Mucosa of descending colon (tissue), 3 donors: ENCODE data around the gene ATP6V0C. TPM values are rescaled to one million over a fixed set of nuclear protein-coding genes. Genes with fewer than 3 reads are reported as not detected.

Source experiments
- ATAC-seq: fragments of 200-7000 bp; cut with Tn5 transposase; one replicate; pipeline ENCODE4 v1.9.1; 2020; ENCODE audit warnings: mild to moderate bottlenecking, moderate library complexity
- DNase-seq, 3 donors: peaks; one replicate each; pipeline ENCODE4 v3.0.0-alpha.2; 2020
- H3K36me3 ChIP-seq: fragments of 200-600 bp; one replicate; pipeline ENCODE4 v1.8.0; 2021; ENCODE audit warnings: low read depth, mild to moderate bottlenecking
- H3K4me1 ChIP-seq: fragments of 200-600 bp; one replicate; pipeline ENCODE4 v1.8.0; 2021; ENCODE audit warnings: low read depth, mild to moderate bottlenecking
- H3K4me3 ChIP-seq: fragments of 200-600 bp; one replicate; pipeline ENCODE4 v1.8.0; 2021; ENCODE audit warnings: mild to moderate bottlenecking
- H3K9me3 ChIP-seq: fragments of 200-600 bp; one replicate; pipeline ENCODE4 v1.8.0; 2021; ENCODE audit warnings: mild to moderate bottlenecking
- intact Hi-C, 2 donors: fragments of 100-400 bp; cut with DNase I in 1 of 2; cut with micrococcal nuclease in 1 of 2; formaldehyde crosslinking; loops; one replicate each; pipeline versions ENCODE4 v1.11.0 to v1.11.1; 2022; cut with DNase I, micrococcal nuclease
- long read RNA-seq, 2 donors: library from polyadenylated mRNA; unstranded; transcript quantifications; one replicate each; pipeline ENCODE4 v2.0.0, GENCODE V29; 2019 to 2021
- total RNA-seq, 3 donors: library from RNA; stranded (reverse); fragmentation: NEBNext Ultra II Directional in 2 of 3; extraction: Animal tissue kit (Norgen Biotek cat#: 25700) in 2 of 3; gene quantifications; one replicate each; pipeline versions ENCODE4 v1.2.1 to v1.2.4, GENCODE V29; 2021 to 2023
- TF ChIP-seq, protein P1 (sequence below): fragments of 200-600 bp; IDR thresholded peaks from one replicate; pipeline ENCODE4 v1.8.0; 2022; ENCODE audit warnings: antibody characterized with exemption, mild to moderate bottlenecking
- donor health status: DM: no; HTN: no; CAD: no; lungs with moderate emphysema.
- donor health status: DM: no; HTN: no; CAD: no.
- donor health status: DM: no; HTN: yes; CAD: no.

ATP6V0C gene
- total RNA-seq: 100 to 1,000 TPM; 171 to 261 (median 201) TPM
- long read RNA-seq, donor 1, transcript ATP6V0C-201 (3 exons, 1,175 nt): major isoform, 96 of 97 reads
- long read RNA-seq, donor 1, partial matches to known transcripts: 0 of 97 reads
- long read RNA-seq, donor 1, other reads (novel, unspliced or antisense): 1 of 97 reads
- long read RNA-seq, donor 2, transcript ATP6V0C-201 (3 exons, 1,175 nt): major isoform, 29 of 30 reads
- long read RNA-seq, donor 2, partial matches to known transcripts: 0 of 30 reads
- long read RNA-seq, donor 2, other reads (novel, unspliced or antisense): 0 of 30 reads

GRCh38 chr16:2513405-2514332, at the start of gene ATP6V0C:
Gene ATP6V0C, plus strand, starts transcription at chr16:2513952. Its CDS starts 152 bp downstream, at chr16:2514104.
- Histone ChIP-seq H3K9me3 (no peaks in the 10 kb centered on the region), H3K4me1 (peaks cover 39% of the 10 kb centered on the region), H3K36me3 (no peaks in the 10 kb centered on the region), H3K4me3 (peak within 1 kb of the TSS; percentile 98)
- peak; percentile 95 to 97 (median 96) for DNase-seq
- TF ChIP-seq, protein P1, sequence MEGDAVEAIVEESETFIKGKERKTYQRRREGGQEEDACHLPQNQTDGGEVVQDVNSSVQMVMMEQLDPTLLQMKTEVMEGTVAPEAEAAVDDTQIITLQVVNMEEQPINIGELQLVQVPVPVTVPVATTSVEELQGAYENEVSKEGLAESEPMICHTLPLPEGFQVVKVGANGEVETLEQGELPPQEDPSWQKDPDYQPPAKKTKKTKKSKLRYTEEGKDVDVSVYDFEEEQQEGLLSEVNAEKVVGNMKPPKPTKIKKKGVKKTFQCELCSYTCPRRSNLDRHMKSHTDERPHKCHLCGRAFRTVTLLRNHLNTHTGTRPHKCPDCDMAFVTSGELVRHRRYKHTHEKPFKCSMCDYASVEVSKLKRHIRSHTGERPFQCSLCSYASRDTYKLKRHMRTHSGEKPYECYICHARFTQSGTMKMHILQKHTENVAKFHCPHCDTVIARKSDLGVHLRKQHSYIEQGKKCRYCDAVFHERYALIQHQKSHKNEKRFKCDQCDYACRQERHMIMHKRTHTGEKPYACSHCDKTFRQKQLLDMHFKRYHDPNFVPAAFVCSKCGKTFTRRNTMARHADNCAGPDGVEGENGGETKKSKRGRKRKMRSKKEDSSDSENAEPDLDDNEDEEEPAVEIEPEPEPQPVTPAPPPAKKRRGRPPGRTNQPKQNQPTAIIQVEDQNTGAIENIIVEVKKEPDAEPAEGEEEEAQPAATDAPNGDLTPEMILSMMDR: no peak
- peak; percentile 89 for ATAC-seq
- intact Hi-C loops: no loop called here

DNA sequence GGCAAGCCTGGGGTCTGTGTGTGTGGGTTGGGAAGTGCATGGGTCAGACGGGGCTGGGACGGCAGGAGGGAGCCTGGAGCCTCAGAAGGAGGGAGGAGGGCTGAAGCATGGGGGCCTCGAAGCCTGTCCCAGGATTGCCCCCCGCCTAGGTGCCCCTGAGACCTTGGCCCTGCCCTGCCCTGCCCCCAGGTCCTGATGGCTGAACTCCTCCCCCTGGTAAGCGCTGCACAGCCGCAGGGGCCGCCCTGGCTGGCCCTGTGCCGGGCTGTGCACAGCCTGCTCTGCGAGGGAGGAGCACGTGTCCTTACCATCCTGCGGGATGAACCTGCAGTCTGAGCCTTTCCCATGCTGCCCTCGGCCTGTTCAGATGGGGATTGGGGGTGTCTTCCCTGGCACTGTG, 49.4 kb upstream of the ATP6V0C start:
- no peak overlapping the region for H3K4me3 ChIP-seq
- DNase-seq (no peak), ATAC-seq (no peak)
- H3K4me1 ChIP-seq: peaks cover 24% of the 10 kb centered on the region
- H3K36me3 ChIP-seq: no peaks in the 10 kb centered on the region
- TF ChIP-seq, protein P1: no peak
- H3K9me3 ChIP-seq: no peaks in the 10 kb centered on the region
- intact Hi-C loops: no loop called here

DNA sequence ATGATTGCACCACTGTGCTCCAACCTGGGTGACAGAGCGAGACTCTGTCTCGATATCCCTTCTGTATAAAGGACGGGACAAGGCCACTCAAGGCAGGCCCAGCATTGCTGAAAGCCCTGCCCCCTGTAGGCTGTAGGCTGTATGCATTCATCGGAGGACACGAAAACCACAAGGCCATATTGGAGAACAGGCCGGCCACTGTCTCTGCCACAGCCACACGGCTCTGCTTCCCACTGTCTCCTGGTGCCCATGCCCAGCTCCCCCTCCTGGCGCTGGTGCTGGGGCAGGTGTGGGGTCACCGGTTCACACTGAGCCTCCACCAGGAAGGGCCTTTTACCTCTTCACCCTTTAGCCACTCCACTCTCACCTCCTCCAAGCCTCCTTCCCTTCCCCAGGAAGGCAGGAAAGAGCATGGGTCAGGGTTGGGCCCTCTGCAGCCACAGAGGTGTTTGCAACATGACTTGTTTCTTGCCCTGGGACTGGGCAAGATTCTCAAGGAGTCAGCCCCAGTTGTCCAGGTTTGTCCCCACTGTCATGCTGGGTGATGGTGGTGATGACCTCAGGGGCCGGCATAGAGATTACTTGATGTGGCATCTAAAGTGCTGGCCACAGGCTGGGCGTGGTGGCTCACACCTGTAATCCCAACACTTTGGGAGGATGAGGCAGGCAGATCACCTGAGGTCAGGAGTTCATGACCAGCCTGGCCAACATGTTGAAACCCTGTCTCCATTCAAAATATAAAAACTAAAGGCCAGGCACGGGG, 47.9 kb upstream of the ATP6V0C start:
- intact Hi-C loops: no loop called here

DNA sequence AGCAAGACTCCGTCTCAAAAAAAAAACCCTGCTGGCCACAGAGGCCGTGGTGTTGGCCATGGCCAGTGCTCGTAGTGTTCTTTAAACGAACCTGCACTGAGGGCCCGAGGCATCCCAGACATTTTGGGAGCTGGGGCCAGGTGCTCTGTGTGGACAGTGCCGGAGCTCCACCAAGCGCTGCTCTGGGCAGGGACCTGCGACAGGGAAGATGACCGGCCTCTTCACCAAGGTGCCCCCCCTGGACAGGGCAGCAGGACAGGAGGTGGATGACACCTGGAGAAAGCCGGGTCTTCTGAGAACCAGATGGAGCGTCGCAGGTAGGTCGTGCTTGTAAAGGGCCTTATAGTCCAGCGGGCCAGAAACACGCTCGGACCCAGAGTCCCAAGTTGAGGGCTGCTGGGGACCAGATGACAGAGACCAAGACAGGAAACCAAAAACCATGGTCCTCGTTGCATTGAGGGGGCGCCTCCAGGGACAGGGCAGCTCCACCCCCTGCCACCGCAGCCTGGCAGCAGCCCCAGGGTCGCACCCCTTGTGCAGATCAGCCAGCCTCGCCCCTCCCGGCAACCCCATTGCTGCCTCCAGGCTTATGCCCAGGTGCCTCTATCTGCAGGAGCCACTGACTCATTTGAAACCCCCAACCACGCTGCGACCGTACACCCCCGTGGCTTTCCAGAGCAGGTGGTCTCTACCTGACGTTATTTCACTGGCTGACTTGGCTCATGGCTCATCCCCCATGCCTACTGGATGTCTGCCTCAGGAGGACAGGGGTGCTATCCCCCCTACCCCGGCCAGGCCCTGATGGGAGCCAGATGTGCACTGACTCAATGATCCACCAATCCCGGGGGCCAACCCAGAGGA, 46.9 kb upstream of the ATP6V0C start:
- no peak for ATAC-seq
- H3K4me1 ChIP-seq: peaks cover 31% of the 10 kb centered on the region
- no peaks in the 10 kb centered on the region for H3K9me3 ChIP-seq
- intact Hi-C loops: no loop called here
- TF ChIP-seq, protein P1: no peak
- H3K36me3 ChIP-seq: no peaks in the 10 kb centered on the region
- H3K4me3 ChIP-seq: no peak overlapping the region
- no peak for DNase-seq

More for the DNA sequence above, 47.9 kb upstream of the ATP6V0C start:
- Histone ChIP-seq H3K36me3 (no peaks in the 10 kb centered on the region), H3K4me1 (peaks cover 20% of the 10 kb centered on the region), H3K4me3 (no peak overlapping the region), H3K9me3 (no peaks in the 10 kb centered on the region)
- DNase-seq (no peak), ATAC-seq (no peak)
- TF ChIP-seq, protein P1: no peak
